Measurements from ENCODE around the gene MGMT.

DNA sequence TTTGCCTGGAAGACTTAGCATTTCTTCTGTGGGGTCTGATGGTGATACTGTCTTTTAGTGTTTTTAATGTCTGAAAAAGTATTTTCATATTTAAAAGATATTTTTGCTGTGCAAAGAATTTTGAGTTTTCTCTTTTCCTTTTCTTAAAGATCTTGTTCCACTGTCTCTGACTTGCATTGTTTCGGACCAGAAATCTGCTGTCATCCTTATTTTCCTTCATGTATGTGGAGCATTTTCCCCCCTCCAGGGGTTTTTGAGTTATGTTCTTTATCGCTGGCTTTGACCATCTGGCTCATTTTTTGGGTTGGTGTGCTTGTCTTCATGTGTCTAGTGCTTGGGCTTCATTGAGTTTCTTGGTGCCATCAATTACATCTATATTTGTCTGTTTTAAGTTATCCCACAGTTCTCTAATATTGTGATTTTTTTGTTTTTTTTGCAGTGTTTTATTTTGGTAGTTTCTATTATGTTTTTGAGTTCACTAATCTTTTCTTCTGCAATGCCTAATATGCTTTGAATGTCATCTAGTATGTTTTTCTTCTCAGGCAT is 119.9 kb downstream of the MGMT start:
- TF ChIP-seq ARID2 (IDR thresholded peaks at IDR 0.05): no peak
- no peak for TF ChIP-seq FOS (IDR thresholded peaks at IDR 0.05; ENCODE audit: extremely low read depth, insufficient read length)
- TF ChIP-seq, protein P1, sequence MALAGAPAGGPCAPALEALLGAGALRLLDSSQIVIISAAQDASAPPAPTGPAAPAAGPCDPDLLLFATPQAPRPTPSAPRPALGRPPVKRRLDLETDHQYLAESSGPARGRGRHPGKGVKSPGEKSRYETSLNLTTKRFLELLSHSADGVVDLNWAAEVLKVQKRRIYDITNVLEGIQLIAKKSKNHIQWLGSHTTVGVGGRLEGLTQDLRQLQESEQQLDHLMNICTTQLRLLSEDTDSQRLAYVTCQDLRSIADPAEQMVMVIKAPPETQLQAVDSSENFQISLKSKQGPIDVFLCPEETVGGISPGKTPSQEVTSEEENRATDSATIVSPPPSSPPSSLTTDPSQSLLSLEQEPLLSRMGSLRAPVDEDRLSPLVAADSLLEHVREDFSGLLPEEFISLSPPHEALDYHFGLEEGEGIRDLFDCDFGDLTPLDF (CRISPR knock-in tag; IDR thresholded peaks at IDR 0.05): no peak
- no peak for TF ChIP-seq POLR2A (conservative IDR thresholded peaks at IDR 0.05)
- TF ChIP-seq, protein P2, sequence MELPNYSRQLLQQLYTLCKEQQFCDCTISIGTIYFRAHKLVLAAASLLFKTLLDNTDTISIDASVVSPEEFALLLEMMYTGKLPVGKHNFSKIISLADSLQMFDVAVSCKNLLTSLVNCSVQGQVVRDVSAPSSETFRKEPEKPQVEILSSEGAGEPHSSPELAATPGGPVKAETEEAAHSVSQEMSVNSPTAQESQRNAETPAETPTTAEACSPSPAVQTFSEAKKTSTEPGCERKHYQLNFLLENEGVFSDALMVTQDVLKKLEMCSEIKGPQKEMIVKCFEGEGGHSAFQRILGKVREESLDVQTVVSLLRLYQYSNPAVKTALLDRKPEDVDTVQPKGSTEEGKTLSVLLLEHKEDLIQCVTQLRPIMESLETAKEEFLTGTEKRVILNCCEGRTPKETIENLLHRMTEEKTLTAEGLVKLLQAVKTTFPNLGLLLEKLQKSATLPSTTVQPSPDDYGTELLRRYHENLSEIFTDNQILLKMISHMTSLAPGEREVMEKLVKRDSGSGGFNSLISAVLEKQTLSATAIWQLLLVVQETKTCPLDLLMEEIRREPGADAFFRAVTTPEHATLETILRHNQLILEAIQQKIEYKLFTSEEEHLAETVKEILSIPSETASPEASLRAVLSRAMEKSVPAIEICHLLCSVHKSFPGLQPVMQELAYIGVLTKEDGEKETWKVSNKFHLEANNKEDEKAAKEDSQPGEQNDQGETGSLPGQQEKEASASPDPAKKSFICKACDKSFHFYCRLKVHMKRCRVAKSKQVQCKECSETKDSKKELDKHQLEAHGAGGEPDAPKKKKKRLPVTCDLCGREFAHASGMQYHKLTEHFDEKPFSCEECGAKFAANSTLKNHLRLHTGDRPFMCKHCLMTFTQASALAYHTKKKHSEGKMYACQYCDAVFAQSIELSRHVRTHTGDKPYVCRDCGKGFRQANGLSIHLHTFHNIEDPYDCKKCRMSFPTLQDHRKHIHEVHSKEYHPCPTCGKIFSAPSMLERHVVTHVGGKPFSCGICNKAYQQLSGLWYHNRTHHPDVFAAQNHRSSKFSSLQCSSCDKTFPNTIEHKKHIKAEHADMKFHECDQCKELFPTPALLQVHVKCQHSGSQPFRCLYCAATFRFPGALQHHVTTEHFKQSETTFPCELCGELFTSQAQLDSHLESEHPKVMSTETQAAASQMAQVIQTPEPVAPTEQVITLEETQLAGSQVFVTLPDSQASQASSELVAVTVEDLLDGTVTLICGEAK (IDR thresholded peaks at IDR 0.05): no peak
- TF ChIP-seq, protein P2 (CRISPR knock-in tag; IDR thresholded peaks at IDR 0.05): no peak
- TF ChIP-seq MGA (IDR thresholded peaks at IDR 0.05): no peak
- TF ChIP-seq ETV5 (CRISPR knock-in tag; IDR thresholded peaks at IDR 0.05; ENCODE audit: low read depth): no peak
- TF ChIP-seq ZFX (CRISPR knock-in tag; IDR thresholded peaks at IDR 0.05): no peak

Measured in K562 (cell line).